HuH-7 (cell line): ENCODE measurements around the gene ABCA5.
"Not testable (repeated sequence)": the region's sequence is repeated elsewhere in the genome, so short reads cannot be mapped to it uniquely, and the experiment has no call there.

Source experiments
- DNase-seq: peaks from one replicate; pipeline ENCODE4 v3.0.0; 2011; ENCODE audit warnings: low spot score

ABCA5 gene

GRCh38 chr17:69213059-69213813 lies 113.7 kb downstream of the ABCA5 start:
- DNase-seq = no peak

- no peak for DNase-seq
Observed at GRCh38 chr17:69208640-69209039, 118.3 kb downstream of the ABCA5 start.

GRCh38 chr17:69207151-69207550 lies 119.8 kb downstream of the ABCA5 start:
- DNase-seq = no peak

- no peak for DNase-seq
Observed at GRCh38 chr17:69198238-69198637, 128.7 kb downstream of the ABCA5 start.

- not testable (repeated sequence) for DNase-seq
Observed at GRCh38 chr17:69196105-69196653, 130.8 kb downstream of the ABCA5 start.
